Neural crest cell (in vitro differentiated cells): ENCODE data around the gene DHH. TPM values are rescaled to one million over a fixed set of nuclear protein-coding genes. Genes with fewer than 3 reads are reported as not detected.

Experiments used
- DNase-seq: peaks from one replicate; pipeline ENCODE4 v3.0.0; 2021; ENCODE audit warnings: low read depth, mixed read lengths, low spot score
- H3K27ac Mint-ChIP-seq: one replicate; pipeline ENCODE4 v1.8.0; 2021; ENCODE audit warnings: mild to moderate bottlenecking, mixed read lengths; ENCODE audit not compliant: unreplicated experiment
- H3K27me3 Mint-ChIP-seq: 2 replicates; pipeline ENCODE4 v1.8.0; 2021; ENCODE audit warnings: low read depth, mild to moderate bottlenecking, mixed read lengths
- H3K36me3 Mint-ChIP-seq: 2 replicates; pipeline ENCODE4 v1.8.0; 2021; ENCODE audit warnings: low read depth, mild to moderate bottlenecking, mixed read lengths
- H3K4me1 Mint-ChIP-seq: 2 replicates; pipeline ENCODE4 v1.8.0; 2021; ENCODE audit warnings: mixed read lengths
- H3K4me3 Mint-ChIP-seq: one replicate; pipeline ENCODE4 v1.8.0; 2021; ENCODE audit warnings: mild to moderate bottlenecking, mixed read lengths
- H3K9me3 Mint-ChIP-seq: 2 replicates; pipeline ENCODE4 v1.8.0; 2021; ENCODE audit warnings: mixed read lengths
- total RNA-seq: library from RNA; stranded (reverse); gene quantifications from 2 replicates; pipeline ENCODE4 v1.2.1, GENCODE V29; 2021
- TF ChIP-seq, protein P1 (sequence below): fragments of 200-600 bp; sonication (generic); conservative IDR thresholded peaks from 2 replicates; pipeline ENCODE4 v1.5.0; 2021; ENCODE audit warnings: antibody characterized with exemption, mild to moderate bottlenecking

DHH gene
- total RNA-seq, 1 donor from 2014 or later: 1.5 TPM

DNA sequence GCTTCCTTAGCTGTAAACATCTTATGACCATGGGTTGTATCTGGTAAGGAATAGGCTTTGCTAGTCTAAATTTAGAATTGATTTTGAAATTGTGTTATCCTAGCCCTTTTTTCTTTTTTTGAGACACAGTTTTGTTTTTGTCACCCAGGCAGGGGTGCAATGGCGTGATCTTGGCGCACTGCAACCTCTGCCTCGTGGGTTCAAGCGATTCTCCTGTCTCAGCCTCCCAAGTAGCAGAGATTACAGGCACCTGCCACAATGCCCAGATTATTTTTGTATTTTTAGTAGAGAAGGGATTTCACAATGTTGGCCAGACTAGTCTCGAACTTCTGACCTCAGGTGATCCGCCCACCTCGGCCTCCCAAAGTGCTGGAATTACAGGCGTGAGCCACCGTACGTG is 39.0 kb upstream of the DHH start:
- no peak for DNase-seq
- no peaks in the 10 kb centered on the region for H3K9me3 Mint-ChIP-seq
- peaks cover 25% of the 10 kb centered on the region for H3K36me3 Mint-ChIP-seq
- peak overlapping the region; percentile 86 for H3K4me3 Mint-ChIP-seq
- TF ChIP-seq, protein P1, sequence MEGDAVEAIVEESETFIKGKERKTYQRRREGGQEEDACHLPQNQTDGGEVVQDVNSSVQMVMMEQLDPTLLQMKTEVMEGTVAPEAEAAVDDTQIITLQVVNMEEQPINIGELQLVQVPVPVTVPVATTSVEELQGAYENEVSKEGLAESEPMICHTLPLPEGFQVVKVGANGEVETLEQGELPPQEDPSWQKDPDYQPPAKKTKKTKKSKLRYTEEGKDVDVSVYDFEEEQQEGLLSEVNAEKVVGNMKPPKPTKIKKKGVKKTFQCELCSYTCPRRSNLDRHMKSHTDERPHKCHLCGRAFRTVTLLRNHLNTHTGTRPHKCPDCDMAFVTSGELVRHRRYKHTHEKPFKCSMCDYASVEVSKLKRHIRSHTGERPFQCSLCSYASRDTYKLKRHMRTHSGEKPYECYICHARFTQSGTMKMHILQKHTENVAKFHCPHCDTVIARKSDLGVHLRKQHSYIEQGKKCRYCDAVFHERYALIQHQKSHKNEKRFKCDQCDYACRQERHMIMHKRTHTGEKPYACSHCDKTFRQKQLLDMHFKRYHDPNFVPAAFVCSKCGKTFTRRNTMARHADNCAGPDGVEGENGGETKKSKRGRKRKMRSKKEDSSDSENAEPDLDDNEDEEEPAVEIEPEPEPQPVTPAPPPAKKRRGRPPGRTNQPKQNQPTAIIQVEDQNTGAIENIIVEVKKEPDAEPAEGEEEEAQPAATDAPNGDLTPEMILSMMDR: no peak
- H3K27me3 Mint-ChIP-seq: peaks cover 14% of the 10 kb centered on the region
- H3K27ac Mint-ChIP-seq: no peak overlapping the region
- peaks cover 49% of the 10 kb centered on the region for H3K4me1 Mint-ChIP-seq

DNA sequence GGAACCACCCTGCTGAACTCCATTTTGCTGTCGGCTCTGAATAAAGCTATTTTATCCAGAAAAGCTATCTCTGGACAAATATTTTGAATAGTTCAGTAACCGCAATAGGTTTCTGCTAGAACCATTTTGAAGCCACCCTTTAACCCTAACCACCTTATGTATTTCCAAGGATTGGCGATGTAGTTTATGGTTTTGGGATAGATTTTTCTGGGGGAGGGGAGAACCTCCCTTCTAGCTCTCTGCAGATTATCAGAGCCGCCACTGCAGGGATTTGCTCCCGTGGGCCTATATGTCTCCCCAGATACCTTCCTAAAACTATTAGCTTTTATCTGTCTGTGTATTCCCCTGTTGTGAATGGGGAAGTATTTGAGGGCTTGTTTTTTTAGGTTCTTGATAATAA is 38.4 kb upstream of the DHH start:
- TF ChIP-seq, protein P1: no peak
- Mint-ChIP-seq H3K4me1 (peaks cover 44% of the 10 kb centered on the region), H3K36me3 (peaks cover 26% of the 10 kb centered on the region), H3K27me3 (peaks cover 14% of the 10 kb centered on the region), H3K4me3 (peak overlapping the region; percentile 86), H3K9me3 (no peaks in the 10 kb centered on the region), H3K27ac (no peak overlapping the region)
- no peak for DNase-seq

- peaks cover 54% of the 10 kb centered on the region for H3K4me1 Mint-ChIP-seq
- H3K36me3 Mint-ChIP-seq: peaks cover 36% of the 10 kb centered on the region
- TF ChIP-seq, protein P1: no peak
- H3K27me3 Mint-ChIP-seq: peaks cover 20% of the 10 kb centered on the region
- H3K4me3 Mint-ChIP-seq: peak overlapping the region; percentile 86
- no peak for DNase-seq
- H3K27ac Mint-ChIP-seq: no peak overlapping the region
- peaks cover 3% of the 10 kb centered on the region for H3K9me3 Mint-ChIP-seq
Observed at GRCh38 chr12:49131894-49132461, 37.4 kb upstream of the DHH start.

DNA sequence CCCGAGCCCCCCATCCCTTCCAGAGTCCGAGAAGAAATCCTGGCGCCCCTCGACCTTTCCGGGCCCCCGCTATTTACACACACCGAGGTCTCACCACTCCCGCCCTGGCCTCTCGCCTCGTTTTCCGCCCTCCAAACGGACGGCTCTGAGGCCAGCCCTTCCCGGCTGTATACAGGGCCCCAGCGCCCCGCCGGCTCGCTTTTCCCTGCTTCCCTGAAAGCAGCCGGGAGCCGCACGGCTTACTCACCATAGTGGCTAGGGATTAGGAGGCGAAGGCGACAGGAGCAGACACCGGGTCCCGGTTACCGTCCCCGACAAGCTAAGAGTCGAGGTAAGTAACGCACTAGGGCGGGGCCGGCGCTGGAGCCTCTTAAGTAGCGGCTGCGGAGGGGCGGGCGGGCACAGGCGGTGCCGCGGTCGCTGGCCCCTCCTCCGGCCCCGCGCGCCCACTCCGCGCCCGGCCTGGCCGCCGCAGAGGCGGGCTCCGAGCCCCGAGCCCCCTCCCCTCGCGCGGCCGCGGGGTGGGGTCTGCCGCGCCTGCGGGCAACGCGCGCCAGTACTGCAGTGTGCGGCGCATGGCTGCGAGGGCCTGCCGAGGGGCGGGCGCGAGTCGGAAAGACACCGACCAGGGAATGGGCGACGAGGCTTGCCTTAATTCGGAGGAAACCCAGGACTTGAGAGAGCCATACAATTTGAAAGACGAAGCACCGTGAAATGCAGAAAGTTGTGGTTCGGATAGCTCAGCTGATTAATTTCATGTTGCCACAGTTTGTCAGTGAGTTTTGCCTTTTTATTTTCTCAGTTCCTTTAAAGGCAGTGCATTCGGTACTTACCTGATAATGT is 36.7 kb upstream of the DHH start, which contains the start of gene TUBA1B:
Gene TUBA1B, minus strand, starts transcription at position 345 of the 843 bp plus-strand sequence. Its CDS starts 95 bp downstream, at position 250.
- Mint-ChIP-seq H3K36me3 (peaks cover 40% of the 10 kb centered on the region), H3K4me1 (peaks cover 57% of the 10 kb centered on the region), H3K27ac (peak within 1 kb of the TSS; percentile 99), H3K4me3 (peak within 1 kb of the TSS; percentile 100), H3K27me3 (peaks cover 22% of the 10 kb centered on the region), H3K9me3 (peaks cover 4% of the 10 kb centered on the region)
- TF ChIP-seq, protein P1: no peak
- peak; percentile 91 for DNase-seq

DNA sequence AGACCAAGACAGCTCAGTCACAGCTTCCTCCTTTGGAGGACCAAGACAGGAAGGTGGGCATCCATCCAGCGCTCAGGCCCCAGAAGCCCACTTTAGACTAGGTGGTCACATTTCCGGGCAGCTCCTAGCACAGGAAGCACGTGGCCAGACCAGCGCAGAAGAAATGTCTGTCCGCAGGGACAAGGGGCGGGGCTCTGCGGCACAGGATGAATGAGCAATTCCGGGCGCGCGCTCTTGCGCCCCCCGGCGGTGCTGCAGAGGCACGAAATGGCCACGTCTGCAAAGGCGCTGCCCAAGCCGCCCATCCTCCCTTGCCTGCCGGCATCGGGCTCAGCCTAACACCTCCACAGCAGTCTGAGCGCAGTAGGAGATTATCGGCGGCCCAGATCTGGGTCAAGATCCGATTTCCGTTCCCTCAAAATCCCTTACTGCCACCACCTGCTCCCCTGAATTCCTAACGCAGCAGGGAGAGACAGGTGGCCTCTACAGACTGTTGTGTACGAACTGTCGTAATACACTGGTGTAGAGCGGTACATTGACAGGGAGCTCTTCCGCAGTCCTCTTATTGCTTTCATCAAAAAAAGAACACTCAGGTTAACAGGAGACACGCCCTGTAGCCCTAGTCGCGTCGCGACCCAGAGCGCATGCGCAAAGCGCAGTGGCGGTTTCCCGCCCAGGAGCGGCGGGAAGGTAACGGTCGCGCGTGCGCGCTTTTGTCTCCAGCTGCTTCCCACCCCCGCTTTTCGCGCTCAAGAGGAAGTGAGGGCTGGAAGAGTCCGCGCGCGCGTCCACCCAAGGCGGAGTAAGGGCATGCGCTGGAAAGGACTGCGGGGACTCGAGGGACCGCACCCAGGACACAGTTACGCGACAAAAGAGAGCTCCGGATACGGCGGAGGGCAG is 35.8 kb upstream of the DHH start:
- peaks cover 22% of the 10 kb centered on the region for H3K27me3 Mint-ChIP-seq
- peaks cover 62% of the 10 kb centered on the region for H3K4me1 Mint-ChIP-seq
- TF ChIP-seq, protein P1: peak; percentile 96
- peaks cover 44% of the 10 kb centered on the region for H3K36me3 Mint-ChIP-seq
- peak overlapping the region; percentile 99 for H3K27ac Mint-ChIP-seq
- peak overlapping the region; percentile 100 for H3K4me3 Mint-ChIP-seq
- peak; percentile 82 for DNase-seq
- peaks cover 4% of the 10 kb centered on the region for H3K9me3 Mint-ChIP-seq
